A549 (cell line): ENCODE measurements around the gene TMEM272. TPM values are rescaled to one million over a fixed set of nuclear protein-coding genes. Genes with fewer than 3 reads are reported as not detected.

Experiments used
- ATAC-seq, 2 experiments: fragments of 200-7000 bp in 1 of 2; fragments of >200 bp in 1 of 2; cut with Nextera tagmentation in 1 of 2; cut with Tn5 transposase in 1 of 2; 3 replicates each; pipeline versions ENCODE4 v1.8.0 to v1.9.1; 2018 to 2020; ENCODE audit warnings: mild to moderate bottlenecking in 1 of 2, moderate library complexity in 1 of 2
- CTCF ChIA-PET: fragments of 300-600 bp; sonication (Branson Sonifier 250); formaldehyde crosslinking; extraction: SDS; loops from one replicate; lab custom pipeline; 2021; ENCODE audit warnings: antibody characterized with exemption, inconsistent platforms; lab: Yijun Ruan, JAX
- POLR2A ChIA-PET: fragments of 350-600 bp; formaldehyde crosslinking; extraction: SDS; loops from one replicate; lab custom pipeline; 2021; ENCODE audit warnings: antibody characterized with exemption, inconsistent platforms; lab: Yijun Ruan, JAX
- DNase-seq, 2 experiments: peaks; one replicate each; pipeline versions ENCODE4 v3.0.0 to v3.0.0-alpha.2; 2011 to 2016; ENCODE audit warnings: low read depth in 1 of 2, low spot score in 1 of 2
- FAIRE-seq: peaks from 2 replicates; lab custom pipeline; 2011; peaks lifted over from hg19 to GRCh38; lab: Jason Lieb, UNC
- H3K27ac ChIP-seq, 2 experiments: fragments of >200 bp; sonication (Bioruptor Twin); formaldehyde crosslinking; 3 replicates each; pipeline ENCODE4 v1.5.1; 2016 to 2017
- H3K4me1 ChIP-seq: fragments of >200 bp; sonication (Bioruptor Twin); formaldehyde crosslinking; 3 replicates; pipeline ENCODE4 v1.6.1; 2016
- H3K4me2 ChIP-seq: fragments of >200 bp; sonication (Bioruptor Twin); formaldehyde crosslinking; 3 replicates; pipeline ENCODE4 v1.6.1; 2016
- H3K4me3 ChIP-seq: fragments of >200 bp; sonication (Bioruptor Twin); formaldehyde crosslinking; 3 replicates; pipeline ENCODE4 v1.5.1; 2016
- H3K9me3 ChIP-seq: fragments of >200 bp; sonication (Bioruptor Twin); formaldehyde crosslinking; 3 replicates; pipeline ENCODE4 v1.6.1; 2016
- CEBPB ChIP-seq, 2 experiments: fragments of >200 bp in 1 of 2; sonication (Bioruptor Twin) in 1 of 2; formaldehyde crosslinking in 1 of 2; IDR thresholded peaks; 2 replicates each; pipeline ENCODE4 v1.6.1; 2012 to 2016
- CHD4 ChIP-seq: fragments of 200-600 bp; sonication (generic); IDR thresholded peaks from 2 replicates; pipeline ENCODE4 v1.6.1; 2016; ENCODE audit warnings: antibody characterized with exemption, mild to moderate bottlenecking, borderline replicate concordance
- CTCF ChIP-seq: fragments of >200 bp; sonication (Bioruptor Twin); formaldehyde crosslinking; IDR thresholded peaks from 3 replicates; pipeline ENCODE4 v1.5.1; 2016
- EHF ChIP-seq: fragments of 250-450 bp; sonication (Bioruptor Pico); IDR thresholded peaks from 2 replicates; pipeline ENCODE4 v1.5.0; 2020; ENCODE audit warnings: mild to moderate bottlenecking
- EHMT2 ChIP-seq: fragments of 200-600 bp; sonication (generic); IDR thresholded peaks from 2 replicates; pipeline ENCODE4 v1.6.1; 2016; ENCODE audit warnings: antibody characterized with exemption, low read depth, mild to moderate bottlenecking, moderate library complexity
- FOSL2 ChIP-seq, 2 experiments: fragments of 450-650 bp in 1 of 2; fragments of >200 bp in 1 of 2; sonication (Bioruptor Twin) in 1 of 2; formaldehyde crosslinking; IDR thresholded peaks; 2 replicates each; pipeline versions ENCODE4 v1.5.0 to v1.6.1; 2016 to 2020; ENCODE audit warnings: mild to moderate bottlenecking in 1 of 2, moderate library complexity in 1 of 2
- FOXS1 ChIP-seq: fragments of 250-450 bp; sonication (Bioruptor Pico); IDR thresholded peaks from 2 replicates; pipeline ENCODE4 v1.5.0; 2020; ENCODE audit warnings: mild to moderate bottlenecking, moderate library complexity
- GATA3 ChIP-seq: IDR thresholded peaks from 2 replicates; pipeline ENCODE4 v1.6.1; 2012; ENCODE audit warnings: borderline replicate concordance
- HOXB5 ChIP-seq: fragments of 250-450 bp; sonication (Bioruptor Pico); IDR thresholded peaks from 2 replicates; pipeline ENCODE4 v1.5.0; 2020; ENCODE audit warnings: mild to moderate bottlenecking, moderate library complexity
- JUN ChIP-seq, 2 experiments: fragments of >200 bp; sonication (Bioruptor Twin); formaldehyde crosslinking; IDR thresholded peaks; 2 replicates in 1 of 2; 3 replicates in 1 of 2; pipeline ENCODE4 v1.6.1; 2016 to 2017
- KDM1A ChIP-seq: fragments of 200-600 bp; sonication (generic); IDR thresholded peaks from 2 replicates; pipeline ENCODE4 v1.6.1; 2016; ENCODE audit warnings: low read depth, mild to moderate bottlenecking
- KDM5A ChIP-seq: fragments of 200-600 bp; sonication (generic); IDR thresholded peaks from 2 replicates; pipeline ENCODE4 v1.6.1; 2016; ENCODE audit warnings: antibody characterized with exemption, mild to moderate bottlenecking
- MYC ChIP-seq: IDR thresholded peaks from 2 replicates; pipeline ENCODE4 v1.6.1; 2012; ENCODE audit warnings: mild to moderate bottlenecking, inconsistent platforms, low read length, improper control_type of control experiment, borderline replicate concordance
- NPAS2 ChIP-seq: fragments of 250-450 bp; sonication (Bioruptor Pico); IDR thresholded peaks from 2 replicates; pipeline ENCODE4 v1.8.0; 2022; ENCODE audit warnings: mild to moderate bottlenecking, moderate library complexity, borderline replicate concordance
- NR3C1 ChIP-seq: fragments of >200 bp; sonication (Bioruptor Twin); formaldehyde crosslinking; IDR thresholded peaks from 3 replicates; pipeline ENCODE4 v1.6.1; 2017
- POLR2AphosphoS2 ChIP-seq: conservative IDR thresholded peaks from 2 replicates; pipeline ENCODE4 v1.6.1; 2012; ENCODE audit warnings: low read length, improper control_type of control experiment, inconsistent platforms
- RARB ChIP-seq: fragments of 250-450 bp; sonication (Bioruptor Pico); IDR thresholded peaks from 2 replicates; pipeline ENCODE4 v1.8.0; 2021; ENCODE audit warnings: mild to moderate bottlenecking, moderate library complexity
- RCOR1 ChIP-seq: fragments of 150-350 bp; IDR thresholded peaks from 2 replicates; pipeline ENCODE4 v1.6.1; 2014; ENCODE audit warnings: antibody characterized with exemption, low read length, low read depth
- SMC3 ChIP-seq: fragments of >200 bp; sonication (Bioruptor Twin); formaldehyde crosslinking; IDR thresholded peaks from 3 replicates; pipeline ENCODE4 v1.6.1; 2018; ENCODE audit warnings: inconsistent platforms
- TFCP2L1 ChIP-seq: fragments of 250-450 bp; sonication (Bioruptor Pico); IDR thresholded peaks from 2 replicates; pipeline ENCODE4 v1.5.0; 2021; ENCODE audit warnings: mild to moderate bottlenecking
- ZC3H11A ChIP-seq: fragments of 450-650 bp; IDR thresholded peaks from 2 replicates; pipeline ENCODE4 v1.6.1; 2014; ENCODE audit warnings: antibody characterized with exemption, mild to moderate bottlenecking
- ZSCAN20 ChIP-seq: fragments of 250-450 bp; sonication (Bioruptor Pico); IDR thresholded peaks from 2 replicates; pipeline ENCODE4 v1.8.0; 2022; ENCODE audit warnings: mild to moderate bottlenecking, moderate library complexity
- whole genome bisulfite sequencing: methylation state at CpG from one replicate; pipeline ENCODE4 v1.1.6; 2017; ENCODE audit errors: missing lambda C conversion rate; 5-methylcytosine and 5-hydroxymethylcytosine counted together
- polyA plus RNA-seq, 4 experiments: library from polyadenylated mRNA; depleted of rRNA in 3 of 4; stranded (reverse); fragments of >200 nt; fragmentation: RNase III in 1 of 4; extraction: RNeasy Plus Mini Kit Qiagen cat#74134 plus additional on column Dnase treatment in 1 of 4; gene quantifications; 2 replicates in 3 of 4; 3 replicates in 1 of 4; pipeline ENCODE4 v1.2.3, GENCODE V29; 2011 to 2017
- TF ChIP-seq, protein P1 (sequence below): fragments of 250-450 bp; sonication (Bioruptor Pico); IDR thresholded peaks from 2 replicates; pipeline ENCODE4 v1.5.0; 2020; ENCODE audit warnings: low read depth, mild to moderate bottlenecking, moderate library complexity

The TMEM272 gene
- polyA plus RNA-seq, 2 of the 4 experiments (the other 2 are of a cell fraction) = not detected

GRCh38 chr13:51885651-51886050 is 40.7 kb upstream of the TMEM272 start:
- no peaks in the 10 kb centered on the region for H3K4me1 ChIP-seq
- ChIA-PET CTCF (interaction anchor here (1.3 to 2.6 kb wide), 3 partner anchors 9 to 17 kb away, joined by 4 to 8 read pairs (median 4); no protein-coding TSS in a partner anchor), POLR2A (no interaction called here)
- no peak for FAIRE-seq
- TF ChIP-seq, protein P1, sequence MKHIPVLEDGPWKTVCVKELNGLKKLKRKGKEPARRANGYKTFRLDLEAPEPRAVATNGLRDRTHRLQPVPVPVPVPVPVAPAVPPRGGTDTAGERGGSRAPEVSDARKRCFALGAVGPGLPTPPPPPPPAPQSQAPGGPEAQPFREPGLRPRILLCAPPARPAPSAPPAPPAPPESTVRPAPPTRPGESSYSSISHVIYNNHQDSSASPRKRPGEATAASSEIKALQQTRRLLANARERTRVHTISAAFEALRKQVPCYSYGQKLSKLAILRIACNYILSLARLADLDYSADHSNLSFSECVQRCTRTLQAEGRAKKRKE (CRISPR knock-in tag) = no peak
- TF ChIP-seq EHF (CRISPR knock-in tag) (no peak), JUN (IDR thresholded peaks at IDR 0.05) (no peak), RCOR1 (no peak), KDM1A (no peak), ZC3H11A (no peak), POLR2AphosphoS2 (no peak)
- DNase-seq = no peak
- no peaks in the 10 kb centered on the region for H3K9me3 ChIP-seq
- no peak overlapping the region for H3K4me2 ChIP-seq
- 38% methylated on average over 2 of the region's 2 CpGs for WGBS
- H3K4me3 ChIP-seq = no peak overlapping the region
- H3K27ac ChIP-seq = no peak overlapping the region
- no peak for ATAC-seq

DNA sequence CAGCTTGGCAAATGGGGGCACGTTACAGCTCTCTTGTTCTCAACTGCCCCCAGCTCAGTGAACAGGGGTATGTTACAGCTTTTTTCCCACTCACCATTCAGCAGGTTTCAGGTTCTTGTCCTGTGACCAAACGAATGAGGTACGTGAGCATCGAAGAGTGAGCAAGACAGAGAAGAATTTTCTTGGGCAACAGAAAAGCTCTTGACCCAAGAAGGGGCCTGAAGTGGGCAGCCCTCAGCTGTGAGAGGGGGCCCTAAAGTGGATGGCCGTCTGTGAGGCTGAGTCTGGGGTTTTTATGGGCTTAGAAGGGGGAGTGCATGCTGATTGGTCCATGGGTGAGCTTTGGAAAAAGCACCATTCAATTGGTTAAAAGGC is 38.2 kb upstream of the TMEM272 start:
- 61% methylated on average over 4 of the region's 5 CpGs for WGBS
- FAIRE-seq = no peak
- H3K4me3 ChIP-seq = no peak overlapping the region
- DNase-seq = no peak
- CTCF ChIA-PET = interaction anchor here (1.7 kb wide), 1 partner anchor 13 kb away, joined by 4 read pairs; no protein-coding TSS in a partner anchor
- POLR2A ChIA-PET = no interaction called here
- TF ChIP-seq FOXS1 (CRISPR knock-in tag) (no peak), ZC3H11A (no peak), CTCF (no peak), RARB (CRISPR knock-in tag) (no peak), CEBPB (IDR thresholded peaks at IDR 0.05) (no peak), KDM5A (no peak), CHD4 (no peak), FOSL2 (IDR thresholded peaks at IDR 0.05) (no peak), FOSL2 (CRISPR knock-in tag; IDR thresholded peaks at IDR 0.05) (no peak), NR3C1 (no peak), JUN (IDR thresholded peaks at IDR 0.05) (no peak), MYC (no peak), NPAS2 (no peak), SMC3 (no peak), KDM1A (no peak)
- TF ChIP-seq, protein P1 (CRISPR knock-in tag) = no peak
- no peak for ATAC-seq
- no peak overlapping the region for H3K4me2 ChIP-seq
- no peaks in the 10 kb centered on the region for H3K4me1 ChIP-seq
- H3K9me3 ChIP-seq = no peaks in the 10 kb centered on the region
- no peak overlapping the region for H3K27ac ChIP-seq

DNA sequence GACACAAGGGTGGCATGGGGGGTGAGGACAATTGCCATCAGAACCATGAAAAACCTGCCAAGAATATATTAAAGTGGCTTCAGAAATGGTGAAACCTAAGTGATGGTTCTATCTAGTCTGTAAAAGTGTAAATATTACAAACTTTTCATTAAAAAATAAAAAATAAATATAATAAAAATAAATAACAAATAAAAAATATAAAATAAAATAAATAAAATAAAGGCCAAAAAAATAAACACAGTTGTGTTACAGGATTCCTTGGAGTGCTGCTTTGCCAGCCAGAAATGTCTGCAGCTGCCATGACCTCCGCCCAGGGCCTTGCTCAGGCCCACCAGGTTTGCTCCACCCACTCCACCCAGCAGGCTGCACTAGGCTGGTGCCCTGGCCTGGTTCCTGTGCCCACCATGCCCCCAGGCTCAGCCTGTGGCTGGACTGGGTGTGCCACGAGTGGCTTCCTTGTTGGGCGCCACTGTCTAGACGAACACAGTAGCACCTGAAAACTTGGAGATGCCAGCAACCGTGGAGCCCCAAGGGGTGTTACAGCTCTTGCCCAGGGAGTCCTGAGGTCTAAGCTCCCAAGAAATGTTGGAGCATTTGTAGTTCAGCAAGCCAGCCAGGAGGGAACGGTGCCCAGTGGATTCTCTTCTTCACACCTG is 37.7 kb upstream of the TMEM272 start:
- ChIA-PET CTCF (interaction anchor here (1.0 to 1.7 kb wide), 2 partner anchors 13 to 245 kb away, joined by 3 to 4 read pairs; no protein-coding TSS in a partner anchor), POLR2A (no interaction called here)
- Histone ChIP-seq H3K27ac (no peak overlapping the region), H3K4me1 (no peaks in the 10 kb centered on the region), H3K4me2 (no peak overlapping the region), H3K4me3 (no peak overlapping the region), H3K9me3 (no peaks in the 10 kb centered on the region)
- no peak for ATAC-seq
- TF ChIP-seq TFCP2L1 (CRISPR knock-in tag) = no peak
- TF ChIP-seq ZSCAN20 (CRISPR knock-in tag) = no peak
- TF ChIP-seq HOXB5 (CRISPR knock-in tag) = no peak
- TF ChIP-seq EHMT2 = no peak
- no peak for TF ChIP-seq GATA3
- no peak for TF ChIP-seq ZC3H11A
- no peak for DNase-seq
- WGBS = 59% methylated on average over 2 of the region's 6 CpGs
- FAIRE-seq = no peak
